ENCODE data around the gene BTBD7. TPM values are rescaled to one million over a fixed set of nuclear protein-coding genes. Genes with fewer than 3 reads are reported as not detected.
A peak's percentile ranks its signal among the peaks of the same experiment; 100 is the strongest.

Gene BTBD7
- total RNA-seq, 1 experiment from 2014 or later = 17.2 TPM

- H3K9me3 ChIP-seq (replicated peaks) = no peaks in the 10 kb centered on the region
- no peaks in the 10 kb centered on the region for H3K27me3 ChIP-seq (replicated peaks)
- no peak overlapping the region for H3K4me3 ChIP-seq
- peaks cover 25% of the 10 kb centered on the region for H3K4me1 ChIP-seq (replicated peaks)
- no peak for DNase-seq (ENCODE audit: low read depth in 1 of 2, low spot score in 2 of 2)
- H3K27ac ChIP-seq = no peak overlapping the region
- H3K36me3 ChIP-seq = peaks cover 12% of the 10 kb centered on the region
These were observed 100.7 kb downstream of the BTBD7 start for GRCh38 chr14:93232159-93232558.

DNA sequence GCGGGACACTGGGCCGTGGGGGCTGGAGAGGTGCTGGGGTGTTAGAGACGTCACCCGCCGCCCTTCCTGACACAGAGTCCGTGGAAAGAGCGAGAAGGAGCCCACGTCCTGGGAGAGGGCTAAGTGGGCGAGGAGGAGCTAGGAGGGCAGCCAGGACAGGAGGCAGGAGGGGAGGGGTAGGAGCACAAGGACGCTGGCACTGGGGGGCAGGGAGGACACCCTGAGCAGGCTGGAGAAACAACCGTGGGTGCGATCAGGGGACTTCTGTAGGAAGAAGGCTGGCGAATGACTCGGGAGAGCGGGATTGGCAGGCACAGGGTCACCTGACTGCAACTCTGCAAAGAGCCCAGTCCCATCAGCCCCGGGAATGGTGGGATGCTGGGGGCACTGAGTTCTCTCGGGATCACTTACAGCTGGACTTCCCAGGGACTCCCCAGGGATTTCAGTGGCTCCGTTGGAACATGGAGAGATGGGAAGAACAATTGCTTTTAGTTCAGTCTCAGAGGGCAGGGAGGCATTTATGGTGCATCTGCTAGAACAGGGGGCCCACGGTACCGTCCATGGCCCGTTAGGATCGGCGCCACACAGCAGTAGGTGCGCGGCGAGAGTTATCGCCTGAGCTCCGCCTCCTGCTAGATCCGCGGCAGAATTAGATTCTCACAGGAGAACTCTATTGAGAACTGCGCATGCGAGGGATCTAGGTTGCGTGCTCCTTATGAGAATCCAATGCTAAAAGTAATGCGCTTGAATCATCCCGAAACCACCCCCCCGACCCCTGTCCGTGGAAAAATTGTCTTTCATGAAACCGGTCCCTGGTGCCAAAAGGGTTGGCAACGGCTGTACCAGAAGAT lies 101.5 kb downstream of the BTBD7 start:
- Histone ChIP-seq H3K9me3 (replicated peaks) (no peaks in the 10 kb centered on the region), H3K4me3 (peak overlapping the region; percentile 33), H3K4me1 (replicated peaks) (peaks cover 25% of the 10 kb centered on the region), H3K27ac (no peak overlapping the region), H3K36me3 (peaks cover 17% of the 10 kb centered on the region), H3K27me3 (replicated peaks) (no peaks in the 10 kb centered on the region)
- peak in 1 of 2 experiments; percentile 17 for DNase-seq (ENCODE audit: low read depth in 1 of 2, low spot score in 2 of 2)

DNA sequence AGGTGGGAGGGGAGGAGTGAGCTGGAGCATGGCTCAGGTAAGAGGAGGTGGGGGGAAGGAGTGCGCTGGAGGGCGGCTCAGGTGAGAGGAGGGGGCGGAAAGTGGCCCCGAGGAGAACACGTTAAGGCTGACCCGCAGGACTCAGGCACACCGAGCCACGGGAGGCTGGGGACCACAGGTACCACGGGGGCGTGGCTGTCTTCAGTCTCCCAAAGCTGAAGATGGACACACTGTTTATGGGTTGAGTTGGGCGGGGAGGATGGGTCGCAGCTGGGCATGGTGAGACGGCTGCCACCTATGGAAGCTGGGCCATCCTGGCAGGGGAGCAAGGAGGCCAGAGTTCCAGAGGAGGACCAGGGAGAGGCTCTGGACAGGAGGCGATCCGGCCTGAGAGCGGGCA lies 102.3 kb downstream of the BTBD7 start:
- peaks cover 20% of the 10 kb centered on the region for H3K4me1 ChIP-seq (replicated peaks)

DNA sequence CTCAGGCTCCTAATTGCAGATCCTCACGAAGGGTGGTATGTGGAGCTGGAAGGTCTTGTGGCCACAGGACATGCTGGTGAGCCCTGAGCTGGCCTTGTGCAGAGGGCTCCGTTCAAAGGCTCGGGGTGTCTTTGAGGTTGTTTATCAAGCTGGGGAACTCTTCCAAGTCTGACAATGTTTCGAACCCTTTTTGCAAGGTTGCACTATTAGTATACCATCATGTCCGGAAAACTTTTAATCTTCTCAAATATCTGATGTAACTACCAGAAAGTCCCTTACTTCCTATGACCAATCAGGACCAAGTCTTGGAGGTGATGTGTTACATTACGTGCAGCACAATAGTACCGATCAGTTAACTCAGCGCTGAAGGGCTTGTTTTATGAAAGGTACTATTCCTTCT lies 104.3 kb downstream of the BTBD7 start:
- Histone ChIP-seq H3K27ac (no peak overlapping the region), H3K27me3 (replicated peaks) (no peaks in the 10 kb centered on the region), H3K36me3 (peaks cover 29% of the 10 kb centered on the region), H3K4me3 (no peak overlapping the region), H3K4me1 (replicated peaks) (peaks cover 7% of the 10 kb centered on the region; the same call in 1 of the 2 replicates), H3K9me3 (replicated peaks) (no peaks in the 10 kb centered on the region)
- DNase-seq (ENCODE audit: low read depth in 1 of 2, low spot score in 2 of 2) = no peak

More for the DNA sequence above, 102.3 kb downstream of the BTBD7 start:
- H3K9me3 ChIP-seq (replicated peaks) = no peaks in the 10 kb centered on the region
- H3K27me3 ChIP-seq (replicated peaks) = no peaks in the 10 kb centered on the region
- no peak overlapping the region for H3K27ac ChIP-seq
- H3K36me3 ChIP-seq = peaks cover 20% of the 10 kb centered on the region
- DNase-seq (ENCODE audit: low read depth in 1 of 2, low spot score in 2 of 2) = no peak
- H3K4me3 ChIP-seq = no peak overlapping the region

GRCh38 chr14:93223565-93223964 lies 109.3 kb downstream of the BTBD7 start:
- H3K4me3 ChIP-seq = no peak overlapping the region
- no peaks in the 10 kb centered on the region for H3K9me3 ChIP-seq (replicated peaks)
- DNase-seq (ENCODE audit: low read depth in 1 of 2, low spot score in 2 of 2) = no peak
- peaks cover 71% of the 10 kb centered on the region for H3K36me3 ChIP-seq
- H3K27ac ChIP-seq = no peak overlapping the region
- H3K27me3 ChIP-seq (replicated peaks) = no peaks in the 10 kb centered on the region
- no peaks in the 10 kb centered on the region for H3K4me1 ChIP-seq (replicated peaks)

DNA sequence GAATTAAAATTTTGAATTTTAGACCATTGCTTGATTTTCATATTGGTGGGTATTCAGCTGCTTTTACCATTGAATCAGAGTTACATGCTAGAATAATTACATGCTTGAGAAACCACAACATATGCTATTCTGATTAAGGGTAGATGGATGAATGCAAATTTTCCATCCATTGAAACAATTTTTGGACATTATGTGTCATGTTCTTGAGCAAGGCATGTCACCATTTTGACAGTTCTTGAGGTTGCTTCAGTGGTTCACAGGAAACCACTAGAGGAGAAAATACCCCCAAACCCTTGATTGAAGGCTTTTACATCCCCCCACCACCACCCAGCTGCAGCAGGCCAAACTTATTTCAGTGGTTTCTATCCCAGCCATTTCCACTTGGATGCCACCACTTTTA lies 112.3 kb downstream of the BTBD7 start:
- Histone ChIP-seq H3K4me1 (replicated peaks) (no peaks in the 10 kb centered on the region), H3K4me3 (no peak overlapping the region), H3K27ac (no peak overlapping the region), H3K36me3 (peaks cover 72% of the 10 kb centered on the region), H3K9me3 (replicated peaks) (no peaks in the 10 kb centered on the region), H3K27me3 (replicated peaks) (no peaks in the 10 kb centered on the region)
- DNase-seq (ENCODE audit: low read depth in 1 of 2, low spot score in 2 of 2) = no peak

- Histone ChIP-seq H3K27ac (no peak overlapping the region), H3K27me3 (replicated peaks) (no peaks in the 10 kb centered on the region), H3K4me3 (no peak overlapping the region), H3K36me3 (peaks cover 76% of the 10 kb centered on the region), H3K9me3 (replicated peaks) (no peaks in the 10 kb centered on the region), H3K4me1 (replicated peaks) (no peaks in the 10 kb centered on the region)
- no peak for DNase-seq (ENCODE audit: low read depth in 1 of 2, low spot score in 2 of 2)
These were observed 113.6 kb downstream of the BTBD7 start for GRCh38 chr14:93219103-93219726.

GRCh38 chr14:93214598-93214997 lies 118.2 kb downstream of the BTBD7 start:
- Histone ChIP-seq H3K4me1 (replicated peaks) (no peaks in the 10 kb centered on the region), H3K27ac (no peak overlapping the region), H3K4me3 (no peak overlapping the region), H3K27me3 (replicated peaks) (no peaks in the 10 kb centered on the region), H3K9me3 (replicated peaks) (no peaks in the 10 kb centered on the region), H3K36me3 (peaks cover 72% of the 10 kb centered on the region)
- no peak for DNase-seq (ENCODE audit: low read depth in 1 of 2, low spot score in 2 of 2)

DNA sequence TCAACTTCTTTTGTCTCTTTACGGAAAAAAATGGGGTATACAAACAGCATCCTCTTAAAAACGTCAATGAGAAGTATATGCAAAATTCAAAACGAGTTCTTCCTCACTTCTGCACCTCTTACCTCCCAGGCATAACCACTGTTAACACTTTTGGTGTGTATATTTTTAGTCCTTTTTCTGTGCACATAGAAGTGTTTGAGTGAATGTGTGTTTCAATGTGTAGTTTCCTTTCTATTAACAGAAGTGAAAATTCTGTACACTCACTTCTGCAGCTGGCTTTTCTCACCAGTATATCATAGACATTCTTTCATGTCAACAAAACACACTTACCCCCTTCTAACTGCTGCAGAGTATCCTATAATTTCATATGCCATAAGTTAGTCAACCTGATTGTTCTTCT lies 120.4 kb downstream of the BTBD7 start:
- Histone ChIP-seq H3K27me3 (replicated peaks) (no peaks in the 10 kb centered on the region), H3K4me1 (replicated peaks) (0 out of 2 replicates have a peak, but pooled peaks cover 4% of the 10 kb centered on the region), H3K4me3 (no peak overlapping the region), H3K36me3 (peaks cover 59% of the 10 kb centered on the region), H3K27ac (no peak overlapping the region), H3K9me3 (replicated peaks) (no peaks in the 10 kb centered on the region)
- no peak for DNase-seq (ENCODE audit: low read depth in 1 of 2, low spot score in 2 of 2)

- peaks cover 22% of the 10 kb centered on the region for H3K36me3 ChIP-seq
- H3K4me1 ChIP-seq (replicated peaks) = peaks cover 4% of the 10 kb centered on the region; the same call in 1 of the 2 replicates
- peak overlapping the region; percentile 47 for H3K27ac ChIP-seq
- DNase-seq (ENCODE audit: low read depth in 1 of 2, low spot score in 2 of 2) = peak in 1 of 2 experiments; percentile 59
- H3K4me3 ChIP-seq = peak overlapping the region; percentile 68
- H3K9me3 ChIP-seq (replicated peaks) = no peaks in the 10 kb centered on the region
- no peaks in the 10 kb centered on the region for H3K27me3 ChIP-seq (replicated peaks)
These were observed 125.1 kb downstream of the BTBD7 start for GRCh38 chr14:93207468-93208308.

DNA sequence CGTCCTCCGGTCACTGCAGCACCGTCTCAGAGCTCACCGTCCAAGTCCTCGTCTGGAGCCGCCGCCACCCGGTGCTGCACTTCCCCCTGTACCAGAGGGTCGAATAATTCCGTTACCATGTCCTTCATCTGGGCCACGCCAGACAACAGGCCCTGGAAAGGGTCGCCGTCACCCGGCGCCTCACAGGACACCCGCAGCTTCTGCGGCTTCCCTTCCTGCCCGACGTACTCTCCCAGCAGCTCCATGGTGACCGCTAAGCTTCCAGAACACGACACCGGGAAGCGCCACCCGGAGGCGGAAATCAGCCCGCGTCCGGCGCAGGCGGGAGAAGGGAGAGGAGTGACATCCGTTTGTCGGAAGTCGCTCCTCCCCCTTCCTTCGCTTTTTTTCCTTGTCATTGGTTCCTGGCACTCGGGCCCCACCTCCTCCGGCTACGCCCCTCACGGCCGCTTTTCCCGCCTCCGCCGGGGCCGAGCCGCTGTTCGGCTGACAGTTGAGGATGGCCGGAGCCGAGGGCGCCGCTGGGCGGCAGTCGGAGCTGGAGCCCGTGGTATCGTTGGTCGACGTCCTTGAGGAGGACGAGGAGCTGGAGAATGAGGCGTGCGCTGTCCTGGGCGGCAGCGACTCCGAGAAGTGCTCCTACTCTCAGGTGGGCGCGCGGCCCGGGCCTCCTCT lies 125.9 kb downstream of the BTBD7 start, which contains the start of the genes GON7 and UBR7:
Gene GON7 (minus strand): TSS at position 273 of the 675 bp plus-strand sequence. CDS start 28 bp downstream, at position 245.
Gene UBR7 (plus strand): TSS at position 464 of the 675 bp plus-strand sequence. CDS start 36 bp downstream, at position 500.
- Histone ChIP-seq H3K9me3 (replicated peaks) (no peaks in the 10 kb centered on the region), H3K4me3 (peak within 1 kb of the TSS; percentile 68), H3K27ac (peak within 1 kb of the TSS; percentile 47), H3K4me1 (replicated peaks) (peaks cover 4% of the 10 kb centered on the region; the same call in 1 of the 2 replicates), H3K27me3 (replicated peaks) (no peaks in the 10 kb centered on the region), H3K36me3 (peaks cover 15% of the 10 kb centered on the region)
- peak; percentile 96 to 98 for DNase-seq (ENCODE audit: low read depth in 1 of 2, low spot score in 2 of 2)

GRCh38 chr14:93201155-93201704 lies 131.6 kb downstream of the BTBD7 start:
- Histone ChIP-seq H3K4me1 (replicated peaks) (no peaks in the 10 kb centered on the region; the same call in 1 of the 2 replicates), H3K9me3 (replicated peaks) (no peaks in the 10 kb centered on the region), H3K4me3 (no peak overlapping the region), H3K27me3 (replicated peaks) (no peaks in the 10 kb centered on the region), H3K27ac (no peak overlapping the region), H3K36me3 (no peaks in the 10 kb centered on the region; the same call in 1 of the 2 replicates)
- no peak for DNase-seq (ENCODE audit: low read depth in 1 of 2, low spot score in 2 of 2)

DNA sequence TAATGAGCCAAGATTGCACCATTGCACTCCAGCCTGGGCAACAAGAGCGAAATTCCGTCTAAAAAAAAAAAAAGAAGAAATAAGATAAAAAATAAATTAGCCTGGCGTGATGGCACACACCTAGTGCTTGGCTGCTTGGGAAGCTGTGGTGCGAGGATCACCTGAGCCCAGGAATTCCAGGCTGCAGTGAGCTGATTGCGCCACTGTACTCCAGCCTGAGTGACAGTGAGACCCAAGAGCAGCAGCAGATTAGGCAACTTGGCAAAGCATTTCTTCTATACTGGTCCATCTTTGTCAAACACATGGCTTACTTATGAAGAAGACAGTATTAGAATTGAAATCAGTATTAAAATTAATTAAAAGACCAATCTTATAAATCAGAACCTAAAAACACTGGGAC lies 132.3 kb downstream of the BTBD7 start:
- Histone ChIP-seq H3K36me3 (no peaks in the 10 kb centered on the region; the same call in 1 of the 2 replicates), H3K4me3 (no peak overlapping the region), H3K9me3 (replicated peaks) (no peaks in the 10 kb centered on the region), H3K4me1 (replicated peaks) (no peaks in the 10 kb centered on the region), H3K27ac (no peak overlapping the region), H3K27me3 (replicated peaks) (no peaks in the 10 kb centered on the region)
- no peak for DNase-seq (ENCODE audit: low read depth in 1 of 2, low spot score in 2 of 2)

Measured in SJSA1 (cell line).